ENCODE results near the gene PLCD3. TPM values are rescaled to one million over a fixed set of nuclear protein-coding genes. Genes with fewer than 3 reads are reported as not detected.
A peak's percentile ranks its signal among the peaks of the same experiment; 100 is the strongest.

Gene PLCD3
- total and polyA plus RNA-seq, 2 of the 13 experiments (the other 11 are each of a cell fraction or from before 2014, with no cell fraction given), result 11.3 to 39.1 TPM

- TF ChIP-seq, protein P1, sequence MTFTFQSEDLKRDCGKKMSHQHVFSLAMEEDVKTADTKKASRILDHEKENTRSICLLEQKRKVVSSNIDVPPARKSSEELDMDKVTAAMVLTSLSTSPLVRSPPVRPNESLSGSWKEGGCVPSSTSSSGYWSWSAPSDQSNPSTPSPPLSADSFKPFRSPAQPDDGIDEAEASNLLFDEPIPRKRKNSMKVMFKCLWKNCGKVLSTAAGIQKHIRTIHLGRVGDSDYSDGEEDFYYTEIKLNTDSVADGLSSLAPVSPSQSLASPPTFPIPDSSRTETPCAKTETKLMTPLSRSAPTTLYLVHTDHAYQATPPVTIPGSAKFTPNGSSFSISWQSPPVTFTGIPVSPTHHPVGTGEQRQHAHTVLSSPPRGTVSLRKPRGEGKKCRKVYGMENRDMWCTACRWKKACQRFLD (CRISPR knock-in tag; IDR thresholded peaks at IDR 0.05; ENCODE audit: borderline replicate concordance), result peak; percentile 97
- TF ChIP-seq HNRNPH1 (optimal IDR thresholded peaks at IDR 0.05; ENCODE audit: low read depth, low read length) (no peak), NFAT5 (CRISPR knock-in tag; IDR thresholded peaks at IDR 0.05) (no peak; the same call in 1 of the 2 replicates), ZNF800 (CRISPR knock-in tag; IDR thresholded peaks at IDR 0.05) (no peak; the same call in none of the 2 replicates), IRX3 (CRISPR knock-in tag; IDR thresholded peaks at IDR 0.05; ENCODE audit: borderline replicate concordance, low read depth) (no peak), GABPB1 (CRISPR knock-in tag; IDR thresholded peaks at IDR 0.05) (peak; percentile 91), HDAC1 (CRISPR knock-in tag; IDR thresholded peaks at IDR 0.05) (peak; percentile 88), HOXA3 (CRISPR knock-in tag; IDR thresholded peaks at IDR 0.05) (peak; percentile 94), RFXAP (CRISPR knock-in tag; IDR thresholded peaks at IDR 0.05; ENCODE audit: borderline replicate concordance) (peak; percentile 41; the same call in 1 of the 2 replicates), NFATC3 (CRISPR knock-in tag; IDR thresholded peaks at IDR 0.05) (no peak; the same call in 1 of the 2 replicates), ZNF720 (CRISPR knock-in tag; IDR thresholded peaks at IDR 0.05) (no peak), XRCC5 (optimal IDR thresholded peaks at IDR 0.05; ENCODE audit: low read length) (peak; percentile 57), PAX8 (CRISPR knock-in tag; IDR thresholded peaks at IDR 0.05; ENCODE audit: borderline replicate concordance) (no peak), ZNF703 (CRISPR knock-in tag; IDR thresholded peaks at IDR 0.05; ENCODE audit: borderline replicate concordance) (no peak)
- TF ChIP-seq, protein P2, sequence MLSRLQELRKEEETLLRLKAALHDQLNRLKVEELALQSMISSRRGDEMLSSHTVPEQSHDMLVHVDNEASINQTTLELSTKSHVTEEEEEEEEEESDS (CRISPR knock-in tag; IDR thresholded peaks at IDR 0.05; ENCODE audit: borderline replicate concordance), result no peak
- TF ChIP-seq, protein P3, sequence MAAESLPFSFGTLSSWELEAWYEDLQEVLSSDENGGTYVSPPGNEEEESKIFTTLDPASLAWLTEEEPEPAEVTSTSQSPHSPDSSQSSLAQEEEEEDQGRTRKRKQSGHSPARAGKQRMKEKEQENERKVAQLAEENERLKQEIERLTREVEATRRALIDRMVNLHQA (CRISPR knock-in tag; IDR thresholded peaks at IDR 0.05), result no peak
- TF ChIP-seq, protein P4, sequence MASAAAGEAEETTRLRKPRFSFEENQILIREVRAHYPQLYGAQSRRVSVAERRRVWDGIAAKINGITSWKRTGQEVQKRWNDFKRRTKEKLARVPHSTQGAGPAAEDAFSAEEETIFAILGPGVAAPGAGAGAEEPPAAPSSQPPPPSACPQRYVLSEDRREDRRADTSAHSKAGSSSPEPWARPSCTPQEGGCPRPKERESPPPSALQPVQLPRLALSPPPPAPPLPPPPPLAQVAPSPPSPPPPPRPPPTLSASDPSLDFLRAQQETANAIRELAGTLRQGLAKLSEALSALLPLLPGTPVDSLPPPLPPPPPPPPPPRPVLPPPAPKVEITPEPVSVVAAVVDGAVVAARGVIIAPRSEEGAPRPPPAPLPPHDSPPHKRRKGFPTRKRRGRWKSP (CRISPR knock-in tag; IDR thresholded peaks at IDR 0.05), result peak; percentile 72
Measured at GRCh38 chr17:45060797-45061605, 71.3 kb downstream of the PLCD3 start, which contains the start of gene NMT1 (continued).
